HEK293 (cell line): ENCODE data around the gene SDS.

Source experiments
- CTCF ChIP-seq: fragments of 450-650 bp; formaldehyde crosslinking; IDR thresholded peaks from 2 replicates; pipeline ENCODE4 v1.5.1; 2016; ENCODE audit warnings: missing biosample characterization, missing genetic modification characterization
- KLF16 ChIP-seq: fragments of 450-650 bp; formaldehyde crosslinking; IDR thresholded peaks from 2 replicates; pipeline ENCODE4 v1.5.1; 2017; ENCODE audit warnings: missing biosample characterization, missing genetic modification characterization
- PRDM4 ChIP-seq: fragments of 450-650 bp; formaldehyde crosslinking; IDR thresholded peaks from 2 replicates; pipeline ENCODE4 v1.5.1; 2017; ENCODE audit warnings: missing biosample characterization, missing genetic modification characterization
- REST ChIP-seq: fragments of 450-650 bp; formaldehyde crosslinking; IDR thresholded peaks from 2 replicates; pipeline ENCODE4 v1.5.1; 2016; ENCODE audit warnings: missing biosample characterization, missing genetic modification characterization
- TSHZ1 ChIP-seq: fragments of 450-650 bp; formaldehyde crosslinking; IDR thresholded peaks from 2 replicates; pipeline ENCODE4 v1.5.1; 2016; ENCODE audit warnings: missing biosample characterization, missing genetic modification characterization, borderline replicate concordance
- YY1 ChIP-seq: fragments of 450-650 bp; formaldehyde crosslinking; IDR thresholded peaks from 2 replicates; pipeline ENCODE4 v1.5.1; 2018; ENCODE audit warnings: missing biosample characterization, missing genetic modification characterization
- ZBTB44 ChIP-seq: fragments of 450-650 bp; IDR thresholded peaks from 2 replicates; pipeline ENCODE4 v1.5.1; 2018; ENCODE audit warnings: missing biosample characterization, mild to moderate bottlenecking, missing genetic modification characterization
- ZNF518A ChIP-seq: fragments of 450-650 bp; formaldehyde crosslinking; conservative IDR thresholded peaks from 2 replicates; pipeline ENCODE4 v1.5.1; 2016; ENCODE audit warnings: low read depth, missing biosample characterization, missing genetic modification characterization
- ZNF558 ChIP-seq: fragments of 450-650 bp; formaldehyde crosslinking; IDR thresholded peaks from 2 replicates; pipeline ENCODE4 v1.5.1; 2016; ENCODE audit warnings: missing biosample characterization, missing genetic modification characterization
- ZSCAN23 ChIP-seq: fragments of 450-650 bp; formaldehyde crosslinking; IDR thresholded peaks from 2 replicates; pipeline ENCODE4 v1.5.1; 2016; ENCODE audit warnings: missing biosample characterization, missing genetic modification characterization

- TF ChIP-seq PRDM4 (tag by site-specific recombination), result no peak
- TF ChIP-seq YY1, result no peak
- TF ChIP-seq CTCF, result no peak
- no peak for TF ChIP-seq ZNF518A (tag by site-specific recombination)
- TF ChIP-seq ZSCAN23 (tag by site-specific recombination), result no peak
- TF ChIP-seq ZNF558, result no peak
- no peak for TF ChIP-seq KLF16 (tag by site-specific recombination)
- TF ChIP-seq ZBTB44 (tag by site-specific recombination), result no peak
- TF ChIP-seq TSHZ1 (tag by site-specific recombination), result no peak
- no peak for TF ChIP-seq REST
Measured at GRCh38 chr12:113381220-113381619, 22.5 kb downstream of the SDS start.
